Fibroblast of the aortic adventitia (primary cell): Measurements from ENCODE around the gene CR1L. TPM values are rescaled to one million over a fixed set of nuclear protein-coding genes. Genes with fewer than 3 reads are reported as not detected.
"Not testable (repeated sequence)": the region's sequence is repeated elsewhere in the genome, so short reads cannot be mapped to it uniquely, and the experiment has no call there.

Experiments used
- DNase-seq: peaks from one replicate; pipeline ENCODE4 v3.0.0-alpha.2; 2010; ENCODE audit warnings: low read depth
- H3K4me3 ChIP-seq: 2 replicates; pipeline ENCODE4 v1.5.1; 2011; ENCODE audit warnings: low read depth, mild to moderate bottlenecking, control low read depth, low read length, moderate library complexity
- CTCF ChIP-seq: IDR thresholded peaks from 2 replicates; pipeline ENCODE4 v1.5.1; 2011; ENCODE audit warnings: mild to moderate bottlenecking, low read length, control low read depth, inconsistent platforms; ENCODE audit not compliant: insufficient read depth
- total RNA-seq: library from RNA; depleted of rRNA; stranded (reverse); fragments of >200 nt; gene quantifications from 2 replicates; pipeline ENCODE4 v1.2.3, GENCODE V29; 2012; ENCODE audit warnings: low replicate concordance

The CR1L gene
- total RNA-seq, 1 donor, result not detected

DNA sequence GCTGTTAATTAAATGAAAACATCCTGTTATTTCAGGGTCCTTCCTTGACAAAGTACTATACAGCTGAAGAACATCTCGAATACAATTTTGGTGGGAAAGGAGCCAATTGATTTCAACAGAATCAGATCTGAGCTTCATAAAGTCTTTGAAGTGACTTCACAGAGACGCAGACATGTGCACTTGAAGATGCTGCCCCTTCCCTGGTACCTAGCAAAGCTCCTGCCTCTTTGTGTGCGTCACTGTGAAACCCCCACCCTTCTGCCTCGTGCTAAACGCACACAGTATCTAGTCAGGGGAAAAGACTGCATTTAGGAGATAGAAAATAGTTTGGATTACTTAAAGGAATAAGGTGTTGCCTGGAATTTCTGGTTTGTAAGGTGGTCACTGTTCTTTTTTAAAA is 5.6 kb upstream of the CR1L start:
- not testable (repeated sequence) for H3K4me3 ChIP-seq, DNase-seq

DNA sequence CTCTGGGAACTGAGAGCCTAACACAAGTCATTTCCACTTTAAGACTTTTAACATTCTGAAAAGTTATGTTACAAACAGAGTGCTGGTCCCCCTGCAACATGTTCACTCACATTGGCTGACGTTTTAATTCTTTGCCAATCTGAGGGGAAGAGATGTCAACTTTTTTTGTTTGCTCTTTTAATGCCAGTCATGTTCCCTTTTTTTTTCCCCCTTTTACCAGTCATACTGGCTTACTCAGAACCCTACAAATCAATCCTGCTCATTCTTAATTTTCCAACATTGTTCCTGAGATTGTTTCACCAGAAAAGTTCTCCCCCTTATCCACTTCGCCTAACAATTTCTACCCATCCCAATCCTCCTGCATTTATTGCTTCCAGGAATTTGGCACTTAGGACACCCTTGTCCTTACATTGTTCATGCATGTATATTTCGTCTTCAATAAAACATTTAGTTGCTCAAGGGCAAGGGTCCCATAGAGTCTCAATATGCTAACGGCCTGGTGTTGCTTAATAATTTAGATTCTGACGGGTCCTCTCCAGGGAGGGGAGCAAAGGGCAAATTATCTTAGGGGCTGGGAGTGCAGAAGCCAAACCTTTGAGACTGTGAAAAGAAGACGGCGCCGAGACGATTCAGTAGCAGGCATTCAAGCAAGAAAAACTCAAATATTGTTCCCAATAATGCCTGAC is 624 bp upstream of the CR1L start:
- TF ChIP-seq CTCF, result no peak
- peak overlapping the region; percentile 70 for H3K4me3 ChIP-seq
- DNase-seq, result no peak

DNA sequence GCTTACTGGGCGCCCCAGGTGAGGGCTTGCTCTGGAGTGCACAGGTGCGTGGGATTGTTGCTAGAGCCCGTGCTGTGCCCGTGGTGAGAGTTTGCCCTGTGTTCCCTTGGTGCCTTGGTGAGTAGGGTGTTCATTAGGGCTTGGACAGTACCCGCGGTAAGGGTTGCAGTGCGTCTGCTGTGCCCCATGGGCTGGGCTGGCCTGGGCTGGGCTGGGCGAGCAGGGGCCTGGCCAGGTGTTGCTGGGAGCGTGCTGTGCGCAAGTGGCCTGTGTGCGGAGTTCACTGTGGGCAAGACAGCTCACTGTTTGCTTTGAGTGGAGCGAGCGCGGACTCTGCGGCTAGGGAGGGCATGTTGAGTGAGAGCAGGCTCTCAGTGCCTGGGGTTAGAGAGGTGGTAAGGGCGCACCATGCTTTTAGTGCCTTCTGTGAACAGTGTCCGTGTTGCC is 725 bp downstream of the CR1L start:
- DNase-seq, result no peak
- no peak for TF ChIP-seq CTCF
- H3K4me3 ChIP-seq, result no peak overlapping the region

GRCh38 chr1:207646171-207646570 is 1.2 kb downstream of the CR1L start:
- H3K4me3 ChIP-seq, result no peak overlapping the region
- DNase-seq, result no peak
- TF ChIP-seq CTCF, result no peak

DNA sequence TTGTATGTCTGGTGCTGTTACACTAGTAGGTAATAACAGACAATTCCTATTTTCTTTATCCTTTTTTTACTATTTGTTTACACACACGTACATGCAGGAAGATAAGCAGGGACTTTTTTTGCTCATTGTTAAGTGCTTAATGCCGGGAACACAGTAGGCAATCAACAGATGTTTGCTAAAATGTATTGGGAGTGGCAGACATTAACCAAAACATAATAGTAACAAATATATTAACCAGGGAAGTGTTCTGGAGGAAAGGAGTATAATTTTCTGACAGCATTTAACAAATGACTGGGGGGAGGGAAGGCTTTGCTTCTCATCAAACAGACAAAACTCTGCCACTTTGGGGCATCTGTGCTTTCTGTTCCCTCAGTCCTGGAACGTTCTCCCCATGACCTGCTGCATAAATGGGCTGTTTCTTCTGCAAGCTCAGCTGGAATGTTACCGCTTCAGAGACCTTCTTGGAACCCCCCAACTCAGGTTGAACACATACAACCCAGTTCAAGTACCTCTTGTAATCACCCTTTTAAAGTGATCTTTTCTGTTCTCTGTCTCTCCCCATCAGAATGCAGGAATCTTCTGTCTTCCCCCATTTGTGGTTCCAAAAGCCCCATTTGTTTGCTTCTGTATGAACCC is 2.1 kb downstream of the CR1L start:
- DNase-seq, result no peak
- H3K4me3 ChIP-seq, result no peak overlapping the region
- TF ChIP-seq CTCF, result no peak

DNA sequence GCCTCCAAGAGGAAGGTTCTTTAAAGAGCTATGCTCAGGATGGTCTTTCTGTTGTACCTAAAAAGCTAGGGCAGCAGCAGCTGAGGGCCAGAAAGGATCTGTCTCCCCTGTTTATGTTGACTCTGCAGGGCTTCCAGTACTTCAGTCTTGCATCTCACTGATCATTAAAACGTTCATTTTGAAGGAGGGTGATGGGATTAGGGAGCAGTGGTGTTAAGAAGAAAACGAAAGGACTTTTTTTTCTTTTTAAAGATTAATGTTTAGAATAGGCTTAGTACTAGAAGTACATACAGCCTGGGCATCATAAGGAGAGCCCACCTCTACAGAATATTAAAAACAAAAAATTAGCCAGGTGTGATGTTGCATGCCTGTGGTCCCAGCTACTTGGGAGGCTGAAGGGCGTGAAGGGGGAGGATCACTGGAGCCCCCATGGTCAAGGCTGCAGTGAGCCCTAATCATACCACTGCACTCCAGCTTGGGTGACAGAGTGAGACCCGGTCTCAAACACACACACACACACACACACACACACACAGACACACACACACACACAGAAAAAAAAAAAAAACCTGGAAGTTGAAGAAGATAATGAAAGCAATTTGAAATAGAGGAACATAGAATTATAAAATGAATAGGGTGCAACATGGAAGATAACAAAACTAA is 2.9 kb downstream of the CR1L start:
- no peak for DNase-seq
- no peak overlapping the region for H3K4me3 ChIP-seq
- no peak for TF ChIP-seq CTCF
